Progenitor cell of endocrine pancreas (in vitro differentiated cells): Measurements from ENCODE around the gene SLC9A5. TPM values are rescaled to one million over a fixed set of nuclear protein-coding genes. Genes with fewer than 3 reads are reported as not detected.

Source experiments
- DNase-seq: peaks from one replicate; pipeline ENCODE4 v3.0.0; 2021; ENCODE audit warnings: low spot score; ENCODE audit not compliant: unreplicated experiment
- H3K27ac Mint-ChIP-seq: 2 replicates; pipeline ENCODE4 v1.8.0; 2021; ENCODE audit warnings: mild to moderate bottlenecking, moderate library complexity, mixed read lengths
- H3K27me3 Mint-ChIP-seq: 2 replicates; pipeline ENCODE4 v1.8.0; 2021; ENCODE audit warnings: mixed read lengths
- H3K36me3 Mint-ChIP-seq: 2 replicates; pipeline ENCODE4 v1.8.0; 2022; ENCODE audit warnings: mixed read lengths; ENCODE audit not compliant: insufficient read depth
- H3K4me1 Mint-ChIP-seq: 2 replicates; pipeline ENCODE4 v1.8.0; 2021; ENCODE audit warnings: low read depth, mixed read lengths
- H3K4me3 Mint-ChIP-seq: 2 replicates; pipeline ENCODE4 v1.8.0; 2021; ENCODE audit warnings: low read depth, mild to moderate bottlenecking, moderate library complexity, mixed read lengths
- H3K9me3 Mint-ChIP-seq: 2 replicates; pipeline ENCODE4 v1.8.0; 2021; ENCODE audit warnings: low read depth, mixed read lengths
- total RNA-seq: library from RNA; stranded (reverse); gene quantifications from 2 replicates; pipeline ENCODE4 v1.2.1, GENCODE V29; 2021
- TF ChIP-seq, protein P1 (sequence below): fragments of 200-600 bp; sonication (generic); IDR thresholded peaks from one replicate; pipeline ENCODE4 v1.5.0; 2021; ENCODE audit warnings: antibody characterized with exemption, mild to moderate bottlenecking; ENCODE audit not compliant: unreplicated experiment

SLC9A5 gene
- total RNA-seq, 1 donor from 2014 or later = 3.4 TPM

DNA sequence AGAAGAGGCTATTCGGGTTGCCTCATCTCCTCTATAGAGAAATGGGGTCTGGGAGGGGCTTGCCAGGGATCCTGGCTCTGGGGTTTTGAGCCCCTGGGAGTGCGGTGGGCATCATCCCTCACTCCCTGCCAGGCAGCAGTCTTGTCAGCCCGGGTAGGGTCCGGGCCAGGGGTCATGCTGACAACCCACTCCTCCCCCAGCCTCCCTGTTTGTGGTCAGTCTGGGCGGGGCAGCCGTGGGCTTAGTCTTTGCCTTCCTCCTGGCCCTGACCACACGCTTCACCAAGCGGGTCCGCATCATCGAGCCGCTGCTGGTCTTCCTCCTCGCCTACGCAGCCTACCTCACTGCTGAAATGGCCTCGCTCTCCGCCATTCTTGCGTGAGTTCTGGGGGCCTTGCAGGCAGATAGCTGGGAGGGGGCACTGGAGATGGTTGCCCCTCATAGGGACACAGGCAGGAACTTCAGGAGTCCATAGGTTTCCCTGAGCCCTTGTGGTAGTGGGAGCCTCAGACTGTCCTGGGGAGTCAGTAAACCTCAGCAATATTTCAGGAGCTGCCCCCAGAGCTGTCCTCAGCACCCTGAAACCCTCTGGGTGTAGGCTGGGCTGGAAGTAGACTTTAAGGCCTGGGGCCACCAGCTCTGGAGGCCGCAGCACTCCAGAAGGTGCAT is 6.9 kb downstream of the SLC9A5 start:
- H3K4me3 Mint-ChIP-seq = no peak overlapping the region
- H3K4me1 Mint-ChIP-seq = no peaks in the 10 kb centered on the region
- H3K9me3 Mint-ChIP-seq = no peaks in the 10 kb centered on the region
- no peaks in the 10 kb centered on the region for H3K36me3 Mint-ChIP-seq
- no peak for DNase-seq
- H3K27ac Mint-ChIP-seq = no peak overlapping the region
- H3K27me3 Mint-ChIP-seq = peaks cover 19% of the 10 kb centered on the region
- TF ChIP-seq, protein P1, sequence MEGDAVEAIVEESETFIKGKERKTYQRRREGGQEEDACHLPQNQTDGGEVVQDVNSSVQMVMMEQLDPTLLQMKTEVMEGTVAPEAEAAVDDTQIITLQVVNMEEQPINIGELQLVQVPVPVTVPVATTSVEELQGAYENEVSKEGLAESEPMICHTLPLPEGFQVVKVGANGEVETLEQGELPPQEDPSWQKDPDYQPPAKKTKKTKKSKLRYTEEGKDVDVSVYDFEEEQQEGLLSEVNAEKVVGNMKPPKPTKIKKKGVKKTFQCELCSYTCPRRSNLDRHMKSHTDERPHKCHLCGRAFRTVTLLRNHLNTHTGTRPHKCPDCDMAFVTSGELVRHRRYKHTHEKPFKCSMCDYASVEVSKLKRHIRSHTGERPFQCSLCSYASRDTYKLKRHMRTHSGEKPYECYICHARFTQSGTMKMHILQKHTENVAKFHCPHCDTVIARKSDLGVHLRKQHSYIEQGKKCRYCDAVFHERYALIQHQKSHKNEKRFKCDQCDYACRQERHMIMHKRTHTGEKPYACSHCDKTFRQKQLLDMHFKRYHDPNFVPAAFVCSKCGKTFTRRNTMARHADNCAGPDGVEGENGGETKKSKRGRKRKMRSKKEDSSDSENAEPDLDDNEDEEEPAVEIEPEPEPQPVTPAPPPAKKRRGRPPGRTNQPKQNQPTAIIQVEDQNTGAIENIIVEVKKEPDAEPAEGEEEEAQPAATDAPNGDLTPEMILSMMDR = no peak

DNA sequence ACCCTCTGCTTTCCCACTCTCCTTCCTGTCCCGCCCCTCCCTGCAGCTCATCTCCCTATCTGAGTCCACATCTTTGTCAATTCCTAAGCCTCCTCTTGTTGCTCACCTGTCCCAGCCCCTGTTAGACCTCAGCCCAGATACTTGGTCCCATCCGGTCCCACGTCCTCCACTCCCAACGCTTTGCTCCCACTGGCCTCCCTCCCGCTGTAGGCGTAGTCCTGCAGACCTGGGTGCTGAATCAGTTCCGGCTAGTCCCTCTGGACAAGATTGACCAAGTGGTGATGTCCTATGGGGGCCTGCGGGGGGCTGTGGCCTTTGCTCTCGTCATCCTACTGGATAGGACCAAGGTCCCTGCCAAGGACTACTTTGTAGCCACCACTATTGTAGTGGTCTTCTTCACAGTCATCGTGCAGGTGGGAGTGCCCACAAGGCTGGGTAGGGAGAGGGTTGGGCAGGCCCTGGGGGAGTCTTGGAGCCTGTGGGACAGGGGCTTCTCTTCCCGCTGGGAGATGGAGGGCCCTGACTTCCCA is 8.0 kb downstream of the SLC9A5 start:
- TF ChIP-seq, protein P1 = no peak
- DNase-seq = no peak
- Mint-ChIP-seq H3K27me3 (peaks cover 11% of the 10 kb centered on the region), H3K9me3 (no peaks in the 10 kb centered on the region), H3K27ac (no peak overlapping the region), H3K4me3 (no peak overlapping the region), H3K4me1 (no peaks in the 10 kb centered on the region), H3K36me3 (no peaks in the 10 kb centered on the region)

DNA sequence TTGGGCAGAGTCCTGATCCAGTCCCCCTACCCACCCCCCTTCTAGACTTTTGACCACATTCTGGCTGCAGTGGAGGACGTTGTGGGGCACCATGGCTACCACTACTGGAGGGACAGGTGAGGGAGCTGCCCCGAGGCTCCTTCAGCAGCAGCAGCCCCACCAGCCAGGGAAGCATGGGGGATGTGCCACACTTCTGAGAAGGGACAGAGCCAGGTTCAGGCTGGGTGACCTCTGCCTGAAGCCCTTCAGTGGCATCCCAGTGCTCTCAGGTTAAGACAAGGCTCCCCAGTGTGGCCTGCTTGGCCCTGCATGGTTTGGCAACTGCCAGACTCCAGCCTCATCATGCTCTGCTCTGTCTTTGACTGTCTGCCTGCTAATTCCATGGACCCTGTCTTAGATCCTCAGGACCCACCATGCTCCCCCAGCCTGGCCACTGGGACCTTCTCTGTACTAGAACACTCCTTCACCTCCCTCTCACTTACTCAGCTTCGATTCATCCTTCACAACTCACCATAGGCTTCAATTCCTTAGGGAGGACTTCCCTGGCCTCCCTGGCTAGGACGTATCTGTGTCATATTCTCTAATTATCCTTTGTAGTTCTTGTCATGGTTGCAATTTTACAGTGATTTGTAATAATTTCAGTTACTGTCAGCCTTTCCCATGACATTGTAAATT is 8.8 kb downstream of the SLC9A5 start:
- Mint-ChIP-seq H3K4me1 (no peaks in the 10 kb centered on the region), H3K27ac (no peak overlapping the region), H3K36me3 (no peaks in the 10 kb centered on the region), H3K27me3 (peaks cover 8% of the 10 kb centered on the region), H3K4me3 (no peak overlapping the region), H3K9me3 (no peaks in the 10 kb centered on the region)
- DNase-seq = no peak
- TF ChIP-seq, protein P1 = no peak

DNA sequence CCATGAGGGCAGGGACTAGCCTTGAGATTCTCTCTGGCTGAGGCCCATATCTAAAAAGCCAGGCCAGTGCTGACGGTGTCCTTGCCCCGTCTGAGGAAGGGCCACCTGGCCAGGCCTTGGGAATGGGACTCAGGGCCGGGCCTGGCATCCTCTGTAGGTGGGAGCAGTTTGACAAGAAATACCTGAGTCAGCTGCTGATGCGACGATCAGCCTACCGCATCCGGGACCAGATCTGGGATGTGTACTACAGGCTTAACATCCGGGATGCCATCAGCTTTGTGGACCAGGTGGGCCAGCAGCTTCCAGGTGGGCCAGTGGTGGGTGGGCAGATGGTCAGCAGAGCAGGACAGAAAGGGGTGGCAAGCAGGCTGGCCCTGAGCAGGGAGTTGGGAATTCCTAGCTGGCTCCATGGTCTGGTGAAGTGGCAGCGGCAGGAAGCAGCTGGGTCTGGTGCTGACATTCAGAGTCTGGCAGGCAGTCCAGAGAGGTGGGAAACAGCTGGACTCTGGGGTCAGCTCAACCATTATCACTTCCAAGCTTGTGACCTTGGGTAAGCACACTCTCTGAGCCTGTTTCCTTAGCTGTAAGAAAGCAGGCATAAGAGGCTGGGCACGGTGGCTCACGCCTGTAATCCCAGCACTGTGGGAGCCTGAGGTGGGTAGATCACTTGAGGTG is 9.5 kb downstream of the SLC9A5 start:
- peaks cover 12% of the 10 kb centered on the region for H3K27me3 Mint-ChIP-seq
- no peaks in the 10 kb centered on the region for H3K4me1 Mint-ChIP-seq
- no peak for DNase-seq
- no peaks in the 10 kb centered on the region for H3K9me3 Mint-ChIP-seq
- H3K27ac Mint-ChIP-seq = no peak overlapping the region
- TF ChIP-seq, protein P1 = no peak
- H3K4me3 Mint-ChIP-seq = no peak overlapping the region
- no peaks in the 10 kb centered on the region for H3K36me3 Mint-ChIP-seq

DNA sequence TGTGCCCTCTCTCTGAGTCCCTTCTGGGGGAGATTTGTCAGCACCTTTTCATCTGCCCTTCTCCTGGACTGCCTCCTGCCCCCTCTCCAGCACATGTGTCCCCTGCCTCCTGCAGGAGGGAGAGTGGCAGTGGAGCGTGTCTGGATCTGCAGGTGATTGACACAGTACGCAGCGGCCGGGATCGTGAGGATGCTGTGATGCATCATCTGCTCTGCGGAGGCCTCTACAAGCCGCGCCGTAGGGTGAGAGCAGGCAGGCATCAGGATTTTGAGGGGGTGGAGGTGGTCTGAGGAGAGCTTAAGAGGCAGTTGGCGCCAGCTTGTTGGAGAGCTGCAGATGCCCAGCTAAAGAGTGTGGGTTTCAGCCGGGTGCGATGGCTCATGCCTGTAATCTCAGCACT is 10.9 kb downstream of the SLC9A5 start:
- Mint-ChIP-seq H3K4me3 (no peak overlapping the region), H3K27ac (no peak overlapping the region), H3K4me1 (no peaks in the 10 kb centered on the region), H3K9me3 (no peaks in the 10 kb centered on the region), H3K27me3 (peaks cover 18% of the 10 kb centered on the region), H3K36me3 (no peaks in the 10 kb centered on the region)
- no peak for DNase-seq
- TF ChIP-seq, protein P1 = no peak
